H1 (cell line): ENCODE results near the gene SCNN1A. TPM values are rescaled to one million over a fixed set of nuclear protein-coding genes. Genes with fewer than 3 reads are reported as not detected.

Source experiments
- CTCF ChIA-PET: fragments of 300-600 bp; sonication (Branson Sonifier 250); formaldehyde crosslinking; loops from one replicate; lab custom pipeline; 2021; ENCODE audit not compliant: partially characterized antibody; lab: Charles Lee
- POLR2A ChIA-PET: fragments of 300-600 bp; sonication (Branson Sonifier 250); formaldehyde crosslinking; loops from one replicate; lab custom pipeline; 2021; ENCODE audit warnings: inconsistent platforms; ENCODE audit not compliant: partially characterized antibody; lab: Charles Lee
- DNase-seq, 2 experiments: peaks; one replicate each; pipeline versions ENCODE4 v3.0.0 to v3.0.0-alpha.2; 2010 to 2022; ENCODE audit warnings: low spot score in 2 of 2, low read depth in 1 of 2, mixed read lengths in 1 of 2
- FAIRE-seq: peaks from 2 replicates; lab custom pipeline; 2011; peaks lifted over from hg19 to GRCh38; lab: Jason Lieb, UNC
- H2AFZ ChIP-seq: 2 replicates; pipeline ENCODE4 v1.8.1; 2012; ENCODE audit warnings: low read length, inconsistent platforms
- H2AK5ac ChIP-seq: 2 replicates; pipeline ENCODE4 v1.6.1; 2013; ENCODE audit warnings: low read depth, low read length
- H2BK120ac ChIP-seq: replicated peaks from 2 replicates; pipeline ENCODE3; 2013; ENCODE audit warnings: low read depth, low read length, inconsistent platforms
- H2BK12ac ChIP-seq: 2 replicates; pipeline ENCODE4 v1.6.1; 2013; ENCODE audit warnings: low read depth, low read length
- H2BK15ac ChIP-seq: 2 replicates; pipeline ENCODE4 v1.6.1; 2013; ENCODE audit warnings: low read length
- H2BK20ac ChIP-seq: 2 replicates; pipeline ENCODE4 v1.6.1; 2013; ENCODE audit warnings: low read length
- H2BK5ac ChIP-seq: 2 replicates; pipeline ENCODE4 v1.6.1; 2013; ENCODE audit warnings: low read depth, low read length
- H3K14ac ChIP-seq: 2 replicates; pipeline ENCODE4 v1.6.1; 2013; ENCODE audit warnings: inconsistent platforms; ENCODE audit not compliant: insufficient read length
- H3K18ac ChIP-seq: 2 replicates; pipeline ENCODE4 v1.6.1; 2013; ENCODE audit warnings: low read length; ENCODE audit errors: extremely low read depth
- H3K23ac ChIP-seq: 2 replicates; pipeline ENCODE4 v1.6.1; 2013; ENCODE audit warnings: inconsistent platforms; ENCODE audit not compliant: insufficient read length
- H3K23me2 ChIP-seq: 2 replicates; pipeline ENCODE4 v1.6.1; 2013; ENCODE audit warnings: low read depth, low read length
- H3K27ac ChIP-seq: 2 replicates; pipeline ENCODE4 v1.6.1; 2011; ENCODE audit warnings: low read depth, low read length, inconsistent platforms
- H3K27me3 ChIP-seq, 4 experiments: replicated peaks in 1 of 4; 1 replicate in 1 of 4; 2 replicates in 3 of 4; pipeline versions ENCODE4 v1.6.1 to v1.8.1; 2011 to 2013; ENCODE audit warnings: low read length in 3 of 4, mild to moderate bottlenecking in 3 of 4, inconsistent platforms in 2 of 4, mixed read lengths in 2 of 4, moderate library complexity in 1 of 4; ENCODE audit not compliant: control insufficient read depth in 3 of 4, insufficient read depth in 3 of 4; ENCODE audit errors: extremely low read depth in 1 of 4
- H3K36me3 ChIP-seq, 4 experiments: 2 replicates each; pipeline versions ENCODE4 v1.6.1 to v1.8.1; 2011 to 2013; ENCODE audit warnings: mild to moderate bottlenecking in 4 of 4, low read length in 3 of 4, moderate library complexity in 2 of 4, control low read depth in 1 of 4, inconsistent platforms in 1 of 4; ENCODE audit not compliant: insufficient read depth in 4 of 4, control insufficient read depth in 2 of 4
- H3K4ac ChIP-seq: replicated peaks from 2 replicates; pipeline ENCODE3; 2013; ENCODE audit warnings: low read length, low read depth, mixed read lengths, inconsistent platforms; ENCODE audit not compliant: insufficient read length
- H3K4me1 ChIP-seq, 4 experiments: replicated peaks in 1 of 4; 1 replicate in 1 of 4; 2 replicates in 3 of 4; pipeline versions ENCODE4 v1.6.1 to v1.8.1; 2011 to 2013; ENCODE audit warnings: low read length in 3 of 4, inconsistent platforms in 2 of 4, mixed read lengths in 1 of 4; ENCODE audit not compliant: insufficient read depth in 4 of 4, control insufficient read depth in 3 of 4
- H3K4me2 ChIP-seq, 2 experiments: 2 replicates each; pipeline versions ENCODE4 v1.6.1 to v1.8.1; 2011 to 2013; ENCODE audit warnings: low read depth in 2 of 2, low read length in 2 of 2, control low read depth in 1 of 2, inconsistent platforms in 1 of 2, mild to moderate bottlenecking in 1 of 2; ENCODE audit not compliant: insufficient read depth in 1 of 2
- H3K4me3 ChIP-seq, 4 experiments: fragments of 200-600, 300-600 bp in 1 of 4; sonication (generic), shearing (Covaris generic), sonication (Bioruptor Twin) in 1 of 4; 2 replicates each; pipeline versions ENCODE4 v1.5.1 to v1.8.1; 2011 to 2016; ENCODE audit warnings: low read length in 4 of 4, low read depth in 3 of 4, control low read depth in 2 of 4, inconsistent platforms in 2 of 4, mild to moderate bottlenecking in 2 of 4, mixed read lengths in 1 of 4, moderate library complexity in 1 of 4; ENCODE audit not compliant: insufficient read depth in 2 of 4; ENCODE audit errors: extremely low read depth in 1 of 4
- H3K56ac ChIP-seq: replicated peaks from 2 replicates; pipeline ENCODE3; 2013; ENCODE audit warnings: low read depth, mild to moderate bottlenecking, mixed read lengths, low read length, inconsistent platforms; ENCODE audit not compliant: insufficient read length
- H3K79me1 ChIP-seq: 2 replicates; pipeline ENCODE4 v1.6.1; 2013; ENCODE audit warnings: low read depth, low read length, control low read depth
- H3K79me2 ChIP-seq, 2 experiments: 2 replicates each; pipeline versions ENCODE4 v1.6.1 to v1.8.1; 2012 to 2013; ENCODE audit warnings: low read length in 2 of 2, mild to moderate bottlenecking in 2 of 2, inconsistent platforms in 1 of 2; ENCODE audit not compliant: insufficient read depth in 2 of 2, control insufficient read depth in 1 of 2
- H3K9ac ChIP-seq, 4 experiments: replicated peaks in 1 of 4; 1 replicate in 1 of 4; 2 replicates in 3 of 4; pipeline versions ENCODE4 v1.6.1 to v1.8.1; 2011 to 2013; ENCODE audit warnings: low read depth in 3 of 4, low read length in 3 of 4, control low read depth in 2 of 4, mild to moderate bottlenecking in 2 of 4, moderate library complexity in 2 of 4, inconsistent platforms in 1 of 4; ENCODE audit errors: extremely low read depth in 1 of 4
- H3K9me3 ChIP-seq, 2 experiments: 2 replicates each; pipeline versions ENCODE4 v1.6.1 to v1.8.1; 2012 to 2013; ENCODE audit warnings: mild to moderate bottlenecking in 2 of 2, moderate library complexity in 2 of 2, control low read depth in 1 of 2, inconsistent platforms in 1 of 2, low read depth in 1 of 2, low read length in 1 of 2, mixed read lengths in 1 of 2; ENCODE audit not compliant: insufficient read depth in 2 of 2
- H4K20me1 ChIP-seq, 2 experiments: replicated peaks in 1 of 2; 2 replicates each; pipeline versions ENCODE3 to v1.8.1; 2011 to 2013; ENCODE audit warnings: inconsistent platforms in 2 of 2, low read length in 2 of 2, mild to moderate bottlenecking in 1 of 2; ENCODE audit not compliant: insufficient read depth in 2 of 2, control insufficient read depth in 1 of 2
- H4K5ac ChIP-seq: 2 replicates; pipeline ENCODE4 v1.6.1; 2013; ENCODE audit warnings: low read length, low read depth, mixed read lengths, inconsistent platforms; ENCODE audit not compliant: insufficient read length
- H4K8ac ChIP-seq: 2 replicates; pipeline ENCODE4 v1.8.0; 2013; ENCODE audit warnings: mild to moderate bottlenecking, moderate library complexity, low read length, inconsistent platforms; ENCODE audit not compliant: insufficient read depth; ENCODE audit errors: extremely low read depth
- H4K91ac ChIP-seq: replicated peaks from 2 replicates; pipeline ENCODE3; 2013; ENCODE audit warnings: low read length, mixed read lengths, inconsistent platforms; ENCODE audit not compliant: insufficient read length
- CBX5 ChIP-seq: fragments of 300-800, 300-1000 bp; sonication (generic); IDR thresholded peaks from 2 replicates; pipeline ENCODE4 v1.7.1; 2016; ENCODE audit warnings: antibody characterized with exemption, low read length, low read depth
- WGBS, 2 experiments: shearing (Covaris generic) in 1 of 2; methylation state at CpG; one replicate each; pipeline versions ENCODE4 v1.1.6 to v1.1.7; 2013 to 2015; ENCODE audit warnings: low lambda C conversion rate in 2 of 2, mixed read lengths in 2 of 2, inconsistent platforms in 1 of 2, low coverage in 1 of 2, missing lambda C conversion rate in 1 of 2; ENCODE audit not compliant: insufficient replicate concordance in 2 of 2, insufficient coverage in 1 of 2, insufficient read length in 1 of 2; ENCODE audit errors: extremely low coverage in 1 of 2, missing lambda C conversion rate in 1 of 2; 5-methylcytosine and 5-hydroxymethylcytosine counted together
- polyA plus RNA-seq, 7 experiments: library from polyadenylated mRNA; depleted of rRNA in 3 of 7; stranded (reverse) in 5 of 7; unstranded in 2 of 7; fragments of >200 nt in 5 of 7; fragments of 200-250 nt in 2 of 7; gene quantifications; 1 replicate in 5 of 7; 2 replicates in 1 of 7; 4 replicates in 1 of 7; pipeline versions ENCODE4 v1.2.1 to v1.2.3, GENCODE V29; 2011 to 2013; ENCODE audit warnings: missing spikeins in 2 of 7, mixed read lengths in 2 of 7
- total RNA-seq: library from RNA; stranded (reverse); fragmentation: NEBNext Ultra II Directional; extraction: Animal tissue kit (Norgen Biotek cat#: 25700); gene quantifications from 2 replicates; pipeline ENCODE4 v1.2.1, GENCODE V29; 2021

Gene SCNN1A
- total and polyA plus RNA-seq, 2 of the 8 experiments (the other 6 are each of a cell fraction or from before 2014, with no cell fraction given), result 85.5 to 156 TPM

GRCh38 chr12:6373022-6373787 is 2.2 kb downstream of the SCNN1A start:
- no peak overlapping the region for H2BK120ac ChIP-seq
- peak overlapping the region in 2 of 4 experiments; percentile 43 to 92; a peak in 4 of 7 replicates for H3K9ac ChIP-seq
- peak overlapping the region; percentile 64 to 84 (median 74) for H3K4me3 ChIP-seq
- H3K23ac ChIP-seq, result no peak overlapping the region
- peaks cover 17% of the 10 kb centered on the region for H3K79me1 ChIP-seq
- peaks cover 3 to 5% of the 10 kb centered on the region in 2 experiments for H4K20me1 ChIP-seq
- H3K79me2 ChIP-seq, result peaks cover 26 to 65% of the 10 kb centered on the region in 2 experiments
- no peak for TF ChIP-seq CBX5
- TF ChIP-seq, all 59 proteins: peak for 0
- Histone ChIP-seq H2BK15ac (peak overlapping the region; percentile 38; the same call in 1 of the 2 replicates), H2BK12ac (peak overlapping the region; percentile 99; the same call in 1 of the 2 replicates), H4K8ac (no peak overlapping the region), H4K5ac (no peak overlapping the region), H3K23me2 (peaks cover 33% of the 10 kb centered on the region), H2BK20ac (0 out of 2 replicates have a peak overlapping the region, but pooled peaks have one; percentile 37), H4K91ac (no peak overlapping the region), H3K56ac (no peak overlapping the region), H2BK5ac (peak overlapping the region; percentile 99), H2AFZ (no peak overlapping the region), H3K36me3 (no peaks in the 10 kb centered on the region), H2AK5ac (0 out of 2 replicates have a peak overlapping the region, but pooled peaks have one; percentile 5), H3K27me3 (no peaks in the 10 kb centered on the region), H3K14ac (no peak overlapping the region), H3K9me3 (no peaks in the 10 kb centered on the region), H3K4me1 (peaks cover 15 to 70% (median 43%) of the 10 kb centered on the region in 4 experiments), H3K4me2 (peak overlapping the region; percentile 91 to 100), H3K4ac (peak overlapping the region; percentile 63), H3K27ac (no peak overlapping the region), H3K18ac (peak overlapping the region; percentile 100; the same call in 1 of the 2 replicates)
- ChIA-PET CTCF (interaction anchor here (0.6 to 7.4 kb wide), 9 partner anchors 9 to 92 kb away, joined by 3 to 66 read pairs (median 4); no protein-coding TSS in a partner anchor), POLR2A (interaction anchor here (0.6 to 17.2 kb wide), 20 partner anchors 10 to 195 kb away, joined by 3 to 259 read pairs (median 11); partner anchors contain the start of genes CD9, GAPDH, LTBR and NOP2)
- DNase-seq (no peak), FAIRE-seq (no peak)
- 16% methylated on average over 14 of the region's 14 CpGs; no CpG with 5 or more reads in 1 of the 2 experiments for WGBS, 2 experiments
